Neuronal stem cell (in vitro differentiated cells): ENCODE results near the gene GRAMD4.
A peak's percentile ranks its signal among the peaks of the same experiment; 100 is the strongest.

ENCODE experiments used
- DNase-seq: peaks from one replicate; pipeline ENCODE4 v3.0.0-alpha.2; 2013; ENCODE audit warnings: low spot score
- H2AFZ ChIP-seq: one replicate; pipeline ENCODE4 v1.6.1; 2013; ENCODE audit warnings: mild to moderate bottlenecking, low read length, inconsistent platforms
- H2AK5ac ChIP-seq: 2 replicates; pipeline ENCODE4 v1.6.1; 2013; ENCODE audit warnings: low read depth, mild to moderate bottlenecking, inconsistent platforms, low read length, moderate library complexity, mixed read lengths
- H2BK120ac ChIP-seq: 2 replicates; pipeline ENCODE4 v1.6.1; 2013; ENCODE audit warnings: low read depth, mild to moderate bottlenecking, inconsistent platforms, low read length, moderate library complexity, mixed read lengths
- H2BK12ac ChIP-seq: one replicate; pipeline ENCODE4 v1.6.1; 2013; ENCODE audit warnings: low read length, inconsistent platforms
- H2BK15ac ChIP-seq: 2 replicates; pipeline ENCODE4 v1.6.1; 2013; ENCODE audit warnings: mild to moderate bottlenecking, low read length, inconsistent platforms, mixed read lengths
- H2BK5ac ChIP-seq: one replicate; pipeline ENCODE4 v1.6.1; 2013; ENCODE audit warnings: inconsistent platforms, mild to moderate bottlenecking, low read length, moderate library complexity
- H3K14ac ChIP-seq: one replicate; pipeline ENCODE4 v1.6.1; 2013; ENCODE audit warnings: low read length, inconsistent platforms
- H3K18ac ChIP-seq: 2 replicates; pipeline ENCODE4 v1.6.1; 2013; ENCODE audit warnings: low read length, inconsistent platforms
- H3K23ac ChIP-seq: 2 replicates; pipeline ENCODE4 v1.6.1; 2013; ENCODE audit warnings: low read depth, mild to moderate bottlenecking, mixed read lengths, low read length, inconsistent platforms; ENCODE audit not compliant: poor library complexity
- H3K27ac ChIP-seq: replicated peaks from 3 replicates; pipeline ENCODE4 v1.5.1; 2013; ENCODE audit warnings: low read length, inconsistent platforms
- H3K27me3 ChIP-seq, 3 experiments: 2 replicates each; pipeline ENCODE4 v1.6.1; 2013; ENCODE audit warnings: low read length in 3 of 3, mild to moderate bottlenecking in 2 of 3, inconsistent platforms in 1 of 3, low read depth in 1 of 3, mixed read lengths in 1 of 3, moderate library complexity in 1 of 3; ENCODE audit not compliant: control insufficient read depth in 3 of 3, insufficient read depth in 3 of 3
- H3K36me3 ChIP-seq, 2 donors: replicated peaks in 1 of 2; 2 replicates each; pipeline ENCODE4 v1.6.1; 2013; ENCODE audit warnings: low read length in 2 of 2; ENCODE audit not compliant: control insufficient read depth in 2 of 2, insufficient read depth in 2 of 2
- H3K4ac ChIP-seq: 2 replicates; pipeline ENCODE4 v1.6.1; 2013; ENCODE audit warnings: inconsistent platforms, mild to moderate bottlenecking, low read length, moderate library complexity
- H3K4me1 ChIP-seq, 2 donors: 1 replicate in 1 of 2; 2 replicates in 1 of 2; pipeline ENCODE4 v1.6.1; 2013; ENCODE audit warnings: low read length in 2 of 2, low read depth in 1 of 2; ENCODE audit not compliant: control insufficient read depth in 2 of 2, insufficient read depth in 1 of 2
- H3K4me2 ChIP-seq: one replicate; pipeline ENCODE4 v1.6.1; 2013; ENCODE audit warnings: mild to moderate bottlenecking, low read length, inconsistent platforms; ENCODE audit not compliant: insufficient read depth, poor library complexity, severe bottlenecking
- H3K4me3 ChIP-seq, 2 donors: 2 replicates each; pipeline ENCODE4 v1.5.1; 2013; ENCODE audit warnings: low read length in 2 of 2, mild to moderate bottlenecking in 2 of 2, inconsistent platforms in 1 of 2, moderate library complexity in 1 of 2
- H3K79me1 ChIP-seq: one replicate; pipeline ENCODE4 v1.6.1; 2013; ENCODE audit warnings: low read depth, mild to moderate bottlenecking, inconsistent platforms, low read length, moderate library complexity
- H3K9ac ChIP-seq: one replicate; pipeline ENCODE4 v1.6.1; 2013; ENCODE audit warnings: mild to moderate bottlenecking, low read depth, low read length, inconsistent platforms; ENCODE audit not compliant: poor library complexity
- H3K9me3 ChIP-seq, 2 donors: replicated peaks in 1 of 2; 2 replicates each; pipeline versions ENCODE3 to v1.6.1; 2013; ENCODE audit warnings: low read length in 2 of 2, mild to moderate bottlenecking in 2 of 2, inconsistent platforms in 1 of 2, low read depth in 1 of 2, mixed read lengths in 1 of 2, moderate library complexity in 1 of 2; ENCODE audit not compliant: control insufficient read depth in 2 of 2, insufficient read depth in 1 of 2
- H4K8ac ChIP-seq: one replicate; pipeline ENCODE4 v1.6.1; 2013; ENCODE audit warnings: low read depth, mild to moderate bottlenecking, inconsistent platforms, low read length, moderate library complexity
- H4K91ac ChIP-seq: one replicate; pipeline ENCODE4 v1.6.1; 2013; ENCODE audit warnings: low read length, low read depth, mild to moderate bottlenecking, inconsistent platforms; ENCODE audit not compliant: poor library complexity
- WGBS, 2 donors: extraction: QIAGEN DNeasy Blood & Tissue Kit; methylation state at CpG; one replicate each; pipeline ENCODE4 v1.1.7; 2013; ENCODE audit warnings: missing lambda C conversion rate in 2 of 2, mixed read lengths in 1 of 2; ENCODE audit not compliant: insufficient read length in 2 of 2, insufficient replicate concordance in 1 of 2; ENCODE audit errors: extremely low coverage in 2 of 2; 5-methylcytosine and 5-hydroxymethylcytosine counted together

The GRAMD4 gene

DNA sequence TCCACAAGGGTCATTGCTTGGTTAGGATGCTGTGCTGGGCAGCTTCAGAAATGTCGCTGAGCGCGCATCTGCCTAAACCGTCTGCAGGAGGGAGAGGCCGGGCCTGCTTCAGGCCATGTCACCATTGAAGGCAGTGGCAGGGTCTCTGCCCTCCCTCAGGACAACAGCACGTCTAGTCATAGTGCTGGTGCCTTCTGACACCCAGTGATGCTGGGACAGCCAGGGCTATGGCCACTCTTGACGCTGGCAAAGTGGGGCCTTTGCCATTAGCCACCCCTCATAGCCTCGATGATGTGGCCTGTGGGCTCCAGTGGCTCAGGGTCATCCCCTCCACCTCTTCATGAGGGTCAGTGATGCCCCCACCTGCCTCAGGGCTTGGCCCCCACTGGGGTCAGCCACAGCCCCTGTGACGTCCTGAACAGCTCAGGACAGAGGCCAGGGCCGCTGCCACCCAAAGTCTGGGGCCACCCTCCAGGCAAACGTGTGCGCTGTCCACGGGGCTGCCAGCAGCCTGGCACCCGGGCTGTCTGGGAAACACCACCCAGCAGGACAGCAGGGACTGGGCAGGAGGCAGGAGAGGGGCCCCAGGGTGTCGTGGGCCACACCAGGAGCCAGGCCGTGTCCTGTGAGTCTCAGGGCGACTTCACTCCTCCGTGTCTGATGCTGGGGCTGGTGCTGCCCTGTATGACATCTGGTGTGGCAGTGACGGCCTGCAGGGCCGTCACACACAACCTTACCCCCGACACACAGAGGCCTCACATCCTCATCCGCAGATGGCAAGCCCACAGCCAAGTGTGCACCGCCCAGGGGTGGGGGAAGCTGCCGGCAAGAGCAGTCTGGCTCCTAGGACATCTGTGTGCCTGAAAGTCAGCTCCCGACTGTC lies 75.4 kb downstream of the GRAMD4 start:
- Histone ChIP-seq H3K4me3 (peak overlapping the region in 1 of 2 donors; percentile 57), H3K9ac (no peak overlapping the region), H3K4me1 (no peaks in the 10 kb centered on the region), H3K4ac (no peak overlapping the region), H4K8ac (no peak overlapping the region), H3K27me3 (no peaks in the 10 kb centered on the region), H3K4me2 (no peak overlapping the region), H2BK5ac (no peak overlapping the region), H2BK12ac (no peak overlapping the region), H3K9me3 (peaks cover 0 to 2% of the 10 kb centered on the region in 2 donors), H2BK120ac (no peak overlapping the region), H2BK15ac (no peak overlapping the region), H3K18ac (no peak overlapping the region), H3K36me3 (peaks cover 53 to 91% of the 10 kb centered on the region in 2 donors), H3K14ac (no peak overlapping the region), H2AK5ac (no peak overlapping the region), H3K27ac (no peak overlapping the region), H3K79me1 (peaks cover 9% of the 10 kb centered on the region), H2AFZ (no peak overlapping the region), H3K23ac (no peak overlapping the region), H4K91ac (no peak overlapping the region)
- no CpG with 5 or more reads among the region's 25 CpGs for WGBS, 2 donors
- DNase-seq: no peak

DNA sequence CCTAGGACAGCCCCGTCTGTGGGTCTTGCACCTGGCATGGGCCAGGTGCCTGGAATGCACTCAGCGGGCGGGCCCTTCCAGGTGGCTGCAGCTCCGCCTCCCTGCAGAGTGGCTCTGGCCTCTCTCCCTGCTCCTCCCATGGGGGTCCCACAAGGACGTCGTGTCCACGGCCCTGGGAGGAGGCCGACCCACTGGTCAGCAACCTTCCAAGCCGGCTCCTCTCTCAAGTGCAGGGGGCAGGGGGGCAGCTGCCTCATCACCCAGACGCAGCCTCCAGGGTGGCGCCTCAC lies 76.0 kb downstream of the GRAMD4 start:
- no peak overlapping the region for H3K4ac ChIP-seq
- peaks cover 56 to 92% of the 10 kb centered on the region in 2 donors for H3K36me3 ChIP-seq
- H4K91ac ChIP-seq: no peak overlapping the region
- no peak overlapping the region for H3K9ac ChIP-seq
- no peak overlapping the region for H3K4me2 ChIP-seq
- no peak overlapping the region for H3K23ac ChIP-seq
- no peak overlapping the region for H2AFZ ChIP-seq
- H3K4me1 ChIP-seq: no peaks in the 10 kb centered on the region
- DNase-seq: no peak
- peaks cover 11% of the 10 kb centered on the region for H3K79me1 ChIP-seq
- H2BK120ac ChIP-seq: no peak overlapping the region
- H2BK12ac ChIP-seq: no peak overlapping the region
- H2AK5ac ChIP-seq: no peak overlapping the region
- H3K18ac ChIP-seq: no peak overlapping the region
- no CpG with 5 or more reads among the region's 11 CpGs for WGBS, 2 donors
- no peak overlapping the region for H3K4me3 ChIP-seq
- no peak overlapping the region for H2BK15ac ChIP-seq
- H3K9me3 ChIP-seq: peaks cover 0 to 2% of the 10 kb centered on the region in 2 donors
- H3K27ac ChIP-seq: no peak overlapping the region
- H4K8ac ChIP-seq: no peak overlapping the region
- H3K27me3 ChIP-seq: no peaks in the 10 kb centered on the region
- H2BK5ac ChIP-seq: no peak overlapping the region
- H3K14ac ChIP-seq: no peak overlapping the region

GRCh38 chr22:46696614-46697013 lies 76.4 kb downstream of the GRAMD4 start:
- no peak overlapping the region for H3K14ac ChIP-seq
- H3K23ac ChIP-seq: no peak overlapping the region
- no peak overlapping the region for H3K4me3 ChIP-seq
- no peak overlapping the region for H2AFZ ChIP-seq
- WGBS, 2 donors: no CpG with 5 or more reads among the region's 10 CpGs
- H3K27me3 ChIP-seq: no peaks in the 10 kb centered on the region
- H3K4ac ChIP-seq: no peak overlapping the region
- H2BK15ac ChIP-seq: no peak overlapping the region
- H3K79me1 ChIP-seq: peaks cover 14% of the 10 kb centered on the region
- H2BK12ac ChIP-seq: no peak overlapping the region
- H3K27ac ChIP-seq: no peak overlapping the region
- H4K8ac ChIP-seq: no peak overlapping the region
- H2AK5ac ChIP-seq: no peak overlapping the region
- H3K4me2 ChIP-seq: no peak overlapping the region
- H3K9me3 ChIP-seq: peaks cover 0 to 1% of the 10 kb centered on the region in 2 donors
- DNase-seq: no peak
- no peak overlapping the region for H2BK5ac ChIP-seq
- peaks cover 57 to 92% of the 10 kb centered on the region in 2 donors for H3K36me3 ChIP-seq
- no peak overlapping the region for H3K9ac ChIP-seq
- H3K4me1 ChIP-seq: no peaks in the 10 kb centered on the region
- H2BK120ac ChIP-seq: no peak overlapping the region
- no peak overlapping the region for H4K91ac ChIP-seq
- H3K18ac ChIP-seq: no peak overlapping the region

- H3K4me1 ChIP-seq: no peaks in the 10 kb centered on the region
- no peak overlapping the region for H2BK5ac ChIP-seq
- H3K9ac ChIP-seq: no peak overlapping the region
- no peak overlapping the region for H3K18ac ChIP-seq
- no peak overlapping the region for H4K8ac ChIP-seq
- H3K4me3 ChIP-seq: no peak overlapping the region
- no peaks in the 10 kb centered on the region for H3K9me3 ChIP-seq
- DNase-seq: no peak
- no peak overlapping the region for H2AFZ ChIP-seq
- H3K27me3 ChIP-seq: no peaks in the 10 kb centered on the region
- H2BK15ac ChIP-seq: no peak overlapping the region
- no CpG with 5 or more reads among the region's 24 CpGs for WGBS, 2 donors
- H4K91ac ChIP-seq: no peak overlapping the region
- peaks cover 13% of the 10 kb centered on the region for H3K79me1 ChIP-seq
- H3K4ac ChIP-seq: no peak overlapping the region
- no peak overlapping the region for H2AK5ac ChIP-seq
- H3K14ac ChIP-seq: no peak overlapping the region
- no peak overlapping the region for H2BK12ac ChIP-seq
- H3K36me3 ChIP-seq: peaks cover 60 to 95% of the 10 kb centered on the region in 2 donors
- H3K27ac ChIP-seq: no peak overlapping the region
- no peak overlapping the region for H2BK120ac ChIP-seq
- H3K4me2 ChIP-seq: no peak overlapping the region
- no peak overlapping the region for H3K23ac ChIP-seq
Measured at GRCh38 chr22:46697811-46698515, 77.8 kb downstream of the GRAMD4 start.
